Measurements from ENCODE around the gene PPP6R2. TPM values are rescaled to one million over a fixed set of nuclear protein-coding genes. Genes with fewer than 3 reads are reported as not detected.

The PPP6R2 gene, protein sequence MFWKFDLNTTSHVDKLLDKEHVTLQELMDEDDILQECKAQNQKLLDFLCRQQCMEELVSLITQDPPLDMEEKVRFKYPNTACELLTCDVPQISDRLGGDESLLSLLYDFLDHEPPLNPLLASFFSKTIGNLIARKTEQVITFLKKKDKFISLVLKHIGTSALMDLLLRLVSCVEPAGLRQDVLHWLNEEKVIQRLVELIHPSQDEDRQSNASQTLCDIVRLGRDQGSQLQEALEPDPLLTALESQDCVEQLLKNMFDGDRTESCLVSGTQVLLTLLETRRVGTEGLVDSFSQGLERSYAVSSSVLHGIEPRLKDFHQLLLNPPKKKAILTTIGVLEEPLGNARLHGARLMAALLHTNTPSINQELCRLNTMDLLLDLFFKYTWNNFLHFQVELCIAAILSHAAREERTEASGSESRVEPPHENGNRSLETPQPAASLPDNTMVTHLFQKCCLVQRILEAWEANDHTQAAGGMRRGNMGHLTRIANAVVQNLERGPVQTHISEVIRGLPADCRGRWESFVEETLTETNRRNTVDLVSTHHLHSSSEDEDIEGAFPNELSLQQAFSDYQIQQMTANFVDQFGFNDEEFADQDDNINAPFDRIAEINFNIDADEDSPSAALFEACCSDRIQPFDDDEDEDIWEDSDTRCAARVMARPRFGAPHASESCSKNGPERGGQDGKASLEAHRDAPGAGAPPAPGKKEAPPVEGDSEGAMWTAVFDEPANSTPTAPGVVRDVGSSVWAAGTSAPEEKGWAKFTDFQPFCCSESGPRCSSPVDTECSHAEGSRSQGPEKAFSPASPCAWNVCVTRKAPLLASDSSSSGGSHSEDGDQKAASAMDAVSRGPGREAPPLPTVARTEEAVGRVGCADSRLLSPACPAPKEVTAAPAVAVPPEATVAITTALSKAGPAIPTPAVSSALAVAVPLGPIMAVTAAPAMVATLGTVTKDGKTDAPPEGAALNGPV
- total RNA-seq (100 to 1,000 TPM in 3 of 5 donors, 10 to 100 TPM in 2; 54.9 to 243 (median 151) TPM), polyA plus RNA-seq (10 to 100 TPM; 24.4 to 36.5 (median 28.7) TPM)
- long read RNA-seq, donor 1, partial matches to known transcripts = 0 of 4 reads
- long read RNA-seq, donor 1, other reads (novel, unspliced or antisense) = 0 of 4 reads
- long read RNA-seq, donor 2, full-length matches to known transcripts = 3 of 3 reads
- long read RNA-seq, donor 2, partial matches to known transcripts = 0 of 3 reads
- long read RNA-seq, donor 2, other reads (novel, unspliced or antisense) = 0 of 3 reads
- long read RNA-seq, donor 3, full-length matches to known transcripts = 2 of 2 reads
- long read RNA-seq, donor 3, partial matches to known transcripts = 0 of 2 reads
- long read RNA-seq, donor 3, other reads (novel, unspliced or antisense) = 0 of 2 reads
- long read RNA-seq, donor 4 = 0 reads
- long read RNA-seq, donor 5, partial matches to known transcripts = 6 of 7 reads
- long read RNA-seq, donor 5, other reads (novel, unspliced or antisense) = 0 of 7 reads
- long read RNA-seq, donor 6, full-length matches to known transcripts = 7 of 31 reads
- long read RNA-seq, donor 6, partial matches to known transcripts = 24 of 31 reads
- long read RNA-seq, donor 6, other reads (novel, unspliced or antisense) = 0 of 31 reads
- long read RNA-seq, donor 7, partial matches to known transcripts = 0 of 1 reads
- long read RNA-seq, donor 7, other reads (novel, unspliced or antisense) = 0 of 1 reads
- long read RNA-seq, donor 8, partial matches to known transcripts = 0 of 3 reads
- long read RNA-seq, donor 8, other reads (novel, unspliced or antisense) = 0 of 3 reads
- long read RNA-seq, donor 9, partial matches to known transcripts = 0 of 2 reads
- long read RNA-seq, donor 9, other reads (novel, unspliced or antisense) = 0 of 2 reads
- long read RNA-seq, donor 10, partial matches to known transcripts = 0 of 1 reads
- long read RNA-seq, donor 10, other reads (novel, unspliced or antisense) = 0 of 1 reads

DNA sequence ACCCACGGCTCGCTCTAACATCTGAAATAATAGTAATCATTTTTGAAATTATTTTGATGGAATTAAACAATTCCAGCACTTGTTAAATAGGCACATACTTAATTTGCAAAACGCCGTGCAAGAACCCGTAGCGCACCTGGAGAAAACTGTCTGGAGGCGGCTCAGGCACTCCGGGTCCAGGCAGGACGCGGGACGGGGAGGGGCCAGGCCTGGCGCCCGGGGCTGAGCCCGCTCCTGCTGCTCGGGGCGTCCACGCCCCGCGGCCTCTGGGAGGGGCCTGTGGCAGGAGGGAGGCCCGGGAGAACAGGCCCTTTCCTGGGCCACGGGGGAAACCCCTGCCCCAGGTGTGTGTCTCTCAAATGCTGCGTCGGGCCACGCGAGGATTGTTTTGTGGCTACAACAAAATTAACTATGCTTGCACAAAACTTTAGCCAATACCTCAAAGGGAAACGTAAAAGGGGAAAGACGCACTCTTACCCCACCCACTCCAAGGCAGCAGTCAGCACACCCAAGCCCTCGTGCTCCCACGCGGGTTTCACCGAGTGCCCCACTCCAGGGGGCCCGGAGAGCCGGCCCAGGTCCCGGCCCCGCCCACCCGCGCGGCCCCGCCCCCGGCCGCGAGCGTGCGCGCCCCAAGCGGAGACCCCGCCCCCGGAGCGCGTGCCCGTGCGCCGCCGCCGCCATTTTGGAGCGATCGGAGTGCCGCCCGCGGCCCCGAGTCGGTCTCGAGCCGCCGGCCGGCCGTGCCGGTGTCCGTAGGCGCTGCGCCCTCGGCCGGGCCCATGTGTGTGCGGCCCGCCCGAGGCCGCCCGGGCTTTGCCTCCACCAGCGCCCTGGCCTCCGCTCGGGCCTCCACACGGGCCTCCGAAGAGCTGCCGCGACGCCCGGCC, at the start of gene PPP6R2:
TSS of gene PPP6R2 (plus strand) at position 677 of the 890 bp plus-strand sequence. CDS start 50,582 bp downstream, outside the sequence.
- intact Hi-C loops (cut with DNase I; ENCODE audit: low total_unique reads) = no loop called here
- Histone ChIP-seq H3K27ac (peak within 1 kb of the TSS; percentile 77 to 95 (median 86)), H3K27me3 (no peaks in the 10 kb centered on the region), H3K4me3 (peak within 1 kb of the TSS; percentile 91 to 99 (median 94)), H3K4me1 (peaks cover 0 to 32% (median 29%) of the 10 kb centered on the region in 4 donors), H3K36me3 (no peaks in the 10 kb centered on the region), H3K9me3 (no peaks in the 10 kb centered on the region)
- DNase-seq = peak; percentile 86 to 91
- WGBS, 5 donors = 0% methylated on average over 21 to 87 of the region's 87 CpGs
- TF ChIP-seq EP300 (IDR thresholded peaks at IDR 0.05) (no peak), POLR2AphosphoS5 (IDR thresholded peaks at IDR 0.05) (peak in 1 of 3 donors; percentile 57), POLR2A (IDR thresholded peaks at IDR 0.05) (no peak)
- TF ChIP-seq, protein P1, sequence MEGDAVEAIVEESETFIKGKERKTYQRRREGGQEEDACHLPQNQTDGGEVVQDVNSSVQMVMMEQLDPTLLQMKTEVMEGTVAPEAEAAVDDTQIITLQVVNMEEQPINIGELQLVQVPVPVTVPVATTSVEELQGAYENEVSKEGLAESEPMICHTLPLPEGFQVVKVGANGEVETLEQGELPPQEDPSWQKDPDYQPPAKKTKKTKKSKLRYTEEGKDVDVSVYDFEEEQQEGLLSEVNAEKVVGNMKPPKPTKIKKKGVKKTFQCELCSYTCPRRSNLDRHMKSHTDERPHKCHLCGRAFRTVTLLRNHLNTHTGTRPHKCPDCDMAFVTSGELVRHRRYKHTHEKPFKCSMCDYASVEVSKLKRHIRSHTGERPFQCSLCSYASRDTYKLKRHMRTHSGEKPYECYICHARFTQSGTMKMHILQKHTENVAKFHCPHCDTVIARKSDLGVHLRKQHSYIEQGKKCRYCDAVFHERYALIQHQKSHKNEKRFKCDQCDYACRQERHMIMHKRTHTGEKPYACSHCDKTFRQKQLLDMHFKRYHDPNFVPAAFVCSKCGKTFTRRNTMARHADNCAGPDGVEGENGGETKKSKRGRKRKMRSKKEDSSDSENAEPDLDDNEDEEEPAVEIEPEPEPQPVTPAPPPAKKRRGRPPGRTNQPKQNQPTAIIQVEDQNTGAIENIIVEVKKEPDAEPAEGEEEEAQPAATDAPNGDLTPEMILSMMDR (IDR thresholded peaks at IDR 0.05) = peak in 1 of 7 experiments; percentile 2

DNA sequence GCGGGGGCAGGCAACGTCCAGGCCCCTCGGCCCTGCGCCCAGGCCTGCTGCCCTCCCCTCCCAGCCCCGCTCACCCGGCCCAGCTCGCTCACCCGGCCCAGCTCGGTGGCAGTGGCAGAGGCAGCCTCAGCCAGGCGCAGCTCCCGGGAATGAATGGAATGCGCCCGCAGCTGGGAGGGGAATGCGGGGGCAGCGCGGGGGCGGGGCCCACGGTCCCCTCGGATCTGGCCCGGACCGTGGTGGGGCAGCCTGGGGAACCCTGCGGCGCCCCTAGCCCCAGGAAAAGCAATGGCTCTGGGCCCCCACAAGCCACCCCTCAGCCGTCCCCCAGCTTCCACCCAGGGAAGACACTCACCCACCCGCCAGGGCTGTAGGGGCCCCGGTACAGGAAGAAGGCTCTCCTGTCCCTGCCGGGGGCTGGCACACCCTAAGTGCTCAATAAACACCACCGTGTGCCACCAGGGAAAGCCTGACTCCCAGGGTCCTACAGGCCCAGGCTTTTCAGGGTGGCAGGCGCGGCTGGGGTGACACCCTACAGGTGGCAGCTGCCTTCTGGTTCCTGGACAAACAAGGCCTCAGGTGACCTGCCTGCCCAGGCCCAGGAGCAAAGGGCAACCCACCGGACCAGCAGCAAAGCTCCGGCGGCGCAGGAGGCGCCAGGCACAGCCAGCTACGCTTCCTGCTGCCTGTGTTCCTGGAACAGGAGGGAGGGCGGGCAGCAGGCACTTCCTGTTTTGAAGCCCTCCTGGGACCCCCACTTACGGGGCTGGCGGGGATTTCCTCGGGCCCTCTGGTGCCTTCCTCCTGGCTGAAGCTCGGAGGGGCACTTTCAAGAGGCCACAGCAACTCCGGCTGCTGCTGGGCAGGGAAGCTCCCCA, 49.4 kb upstream of the PPP6R2 start:
- intact Hi-C loops (cut with DNase I; ENCODE audit: low total_unique reads) = no loop called here
- peaks cover 20 to 31% (median 26%) of the 10 kb centered on the region in 4 donors for H3K36me3 ChIP-seq
- DNase-seq = peak; percentile 90 to 94
- TF ChIP-seq POLR2AphosphoS5 (IDR thresholded peaks at IDR 0.05) = peak; percentile 20 to 94 (median 93)
- no peak for TF ChIP-seq EP300 (IDR thresholded peaks at IDR 0.05)
- TF ChIP-seq POLR2A (IDR thresholded peaks at IDR 0.05) = peak in 1 of 4 donors; percentile 34
- WGBS, 5 donors = 7 to 14% (median 9%) methylated on average over 27 to 42 of the region's 42 CpGs
- H3K4me1 ChIP-seq = peaks cover 90 to 100% (median 99%) of the 10 kb centered on the region in 4 donors
- peaks cover 0 to 6% (median 0%) of the 10 kb centered on the region in 3 donors for H3K27me3 ChIP-seq
- H3K27ac ChIP-seq = peak overlapping the region; percentile 94 to 96 (median 95)
- peak overlapping the region; percentile 27 to 45 (median 38) for H3K4me3 ChIP-seq
- no peaks in the 10 kb centered on the region for H3K9me3 ChIP-seq

DNA sequence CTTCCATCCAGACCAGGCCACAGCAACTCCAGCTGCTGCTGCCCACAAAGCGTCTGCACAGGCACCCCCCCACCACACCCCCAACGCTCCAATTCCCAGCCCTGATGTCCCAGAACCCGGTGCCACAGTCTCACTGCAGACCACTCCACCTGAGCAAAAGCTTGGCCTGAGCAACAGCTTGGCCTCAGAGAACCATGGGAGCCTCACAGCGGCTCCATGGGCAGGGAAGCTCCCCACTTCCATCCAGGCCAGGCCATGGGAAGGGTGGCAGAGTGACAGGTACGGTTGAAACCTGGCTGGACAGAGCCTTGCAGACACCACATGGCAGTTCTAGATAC, 48.8 kb upstream of the PPP6R2 start:
- H3K4me3 ChIP-seq = peak overlapping the region in 1 of 4 donors; percentile 45
- H3K27me3 ChIP-seq = peaks cover 0 to 9% (median 0%) of the 10 kb centered on the region in 3 donors
- H3K36me3 ChIP-seq = peaks cover 14 to 25% (median 20%) of the 10 kb centered on the region in 4 donors
- H3K9me3 ChIP-seq = no peaks in the 10 kb centered on the region
- 14 to 25% (median 21%) methylated on average over 1 to 5 of the region's 5 CpGs for WGBS, 5 donors
- TF ChIP-seq POLR2A (IDR thresholded peaks at IDR 0.05) (no peak), POLR2AphosphoS5 (IDR thresholded peaks at IDR 0.05) (no peak), EP300 (IDR thresholded peaks at IDR 0.05) (no peak)
- TF ChIP-seq, protein P1 (IDR thresholded peaks at IDR 0.05) = no peak
- intact Hi-C loops (cut with DNase I; ENCODE audit: low total_unique reads) = no loop called here
- H3K4me1 ChIP-seq = peaks cover 91 to 100% (median 99%) of the 10 kb centered on the region in 4 donors
- H3K27ac ChIP-seq = peak overlapping the region; percentile 94 to 96 (median 95)
- no peak for DNase-seq
